ENCODE data around the gene HPCAL1. TPM values are rescaled to one million over a fixed set of nuclear protein-coding genes. Genes with fewer than 3 reads are reported as not detected.

The HPCAL1 gene
- total RNA-seq, 2 experiments from 2014 or later = 9.2 to 9.7 TPM

- H3K79me2 ChIP-seq (ENCODE audit: insufficient read depth, low read depth, low read length) = no peaks in the 10 kb centered on the region
- TF ChIP-seq CTCF (conservative IDR thresholded peaks at IDR 0.05; ENCODE audit: low read length) = no peak
- no peak for TF ChIP-seq EZH2phosphoT487 (IDR thresholded peaks at IDR 0.05; ENCODE audit: borderline replicate concordance, low read depth, low read length)
- no peak for DNase-seq (ENCODE audit: low spot score)
- intact Hi-C loops (cut with micrococcal nuclease; ENCODE audit: unreplicated experiment) = no loop called here
- H3K27ac ChIP-seq (ENCODE audit: low read depth, low read length, poor library complexity, severe bottlenecking) = no peak overlapping the region
- ChIA-PET POLR2A (no interaction called here), CTCF (ENCODE audit: unreplicated experiment) (no interaction called here)
- H4K20me1 ChIP-seq (ENCODE audit: insufficient read depth, low read length) = peaks cover 8% of the 10 kb centered on the region
- no peaks in the 10 kb centered on the region for H3K9me2 ChIP-seq (ENCODE audit: insufficient read depth, low read length)
- H2AFZ ChIP-seq (ENCODE audit: low read length) = no peak overlapping the region
- H3K4me1 ChIP-seq (ENCODE audit: insufficient read depth, low read length, poor library complexity, severe bottlenecking) = peaks cover 41% of the 10 kb centered on the region
- no peak overlapping the region for H3K4me3 ChIP-seq (ENCODE audit: low read depth, low read length, poor library complexity, severe bottlenecking)
- H3K9me3 ChIP-seq (ENCODE audit: low read length) = no peaks in the 10 kb centered on the region
- BruUV-seq (replicated peaks) = no TSS peak
- H3K36me3 ChIP-seq (ENCODE audit: insufficient read depth, low read length) = no peaks in the 10 kb centered on the region
- no peak overlapping the region for H3K4me2 ChIP-seq (ENCODE audit: low read length)
Observed at GRCh38 chr2:10385501-10385900, 82.8 kb downstream of the HPCAL1 start.

- Histone ChIP-seq H2AFZ (ENCODE audit: low read length) (no peak overlapping the region), H3K27ac (ENCODE audit: low read depth, low read length, poor library complexity, severe bottlenecking) (no peak overlapping the region), H3K4me1 (ENCODE audit: insufficient read depth, low read length, poor library complexity, severe bottlenecking) (peaks cover 35% of the 10 kb centered on the region), H3K4me3 (ENCODE audit: low read depth, low read length, poor library complexity, severe bottlenecking) (no peak overlapping the region), H3K9me3 (ENCODE audit: low read length) (no peaks in the 10 kb centered on the region), H3K4me2 (ENCODE audit: low read length) (no peak overlapping the region), H3K79me2 (ENCODE audit: insufficient read depth, low read depth, low read length) (no peaks in the 10 kb centered on the region), H3K9me2 (ENCODE audit: insufficient read depth, low read length) (no peaks in the 10 kb centered on the region), H4K20me1 (ENCODE audit: insufficient read depth, low read length) (peaks cover 8% of the 10 kb centered on the region), H3K36me3 (ENCODE audit: insufficient read depth, low read length) (no peaks in the 10 kb centered on the region)
- intact Hi-C loops (cut with micrococcal nuclease; ENCODE audit: unreplicated experiment) = no loop called here
- ChIA-PET CTCF (ENCODE audit: unreplicated experiment) (no interaction called here), POLR2A (no interaction called here)
- TF ChIP-seq CTCF (conservative IDR thresholded peaks at IDR 0.05; ENCODE audit: low read length) (no peak), EZH2phosphoT487 (IDR thresholded peaks at IDR 0.05; ENCODE audit: borderline replicate concordance, low read depth, low read length) (no peak)
- no peak for DNase-seq (ENCODE audit: low spot score)
- BruUV-seq (replicated peaks) = no TSS peak
Observed at GRCh38 chr2:10385933-10386773, 83.4 kb downstream of the HPCAL1 start.

- DNase-seq (ENCODE audit: low spot score) = no peak
- Histone ChIP-seq H2AFZ (ENCODE audit: low read length) (no peak overlapping the region), H3K9me2 (ENCODE audit: insufficient read depth, low read length) (no peaks in the 10 kb centered on the region), H3K9me3 (ENCODE audit: low read length) (no peaks in the 10 kb centered on the region), H3K4me3 (ENCODE audit: low read depth, low read length, poor library complexity, severe bottlenecking) (no peak overlapping the region), H3K79me2 (ENCODE audit: insufficient read depth, low read depth, low read length) (no peaks in the 10 kb centered on the region), H4K20me1 (ENCODE audit: insufficient read depth, low read length) (peaks cover 8% of the 10 kb centered on the region), H3K4me1 (ENCODE audit: insufficient read depth, low read length, poor library complexity, severe bottlenecking) (peaks cover 26% of the 10 kb centered on the region), H3K4me2 (ENCODE audit: low read length) (no peak overlapping the region), H3K27ac (ENCODE audit: low read depth, low read length, poor library complexity, severe bottlenecking) (no peak overlapping the region), H3K36me3 (ENCODE audit: insufficient read depth, low read length) (no peaks in the 10 kb centered on the region)
- POLR2A ChIA-PET = no interaction called here
- TF ChIP-seq EZH2phosphoT487 (IDR thresholded peaks at IDR 0.05; ENCODE audit: borderline replicate concordance, low read depth, low read length) = no peak
- TF ChIP-seq CTCF (conservative IDR thresholded peaks at IDR 0.05; ENCODE audit: low read length) = no peak
- no TSS peak for BruUV-seq (replicated peaks)
- intact Hi-C loops (cut with micrococcal nuclease; ENCODE audit: unreplicated experiment) = no loop called here
- CTCF ChIA-PET (ENCODE audit: unreplicated experiment) = no interaction called here
Observed at GRCh38 chr2:10387033-10387432, 84.3 kb downstream of the HPCAL1 start.

Data from OCI-LY7 (cell line).